GM23248 (cell line): ENCODE measurements around the gene SMG1. TPM values are rescaled to one million over a fixed set of nuclear protein-coding genes. Genes with fewer than 3 reads are reported as not detected.

Experiments used
- DNase-seq: peaks from one replicate; pipeline ENCODE4 v3.0.0-alpha.2; 2015
- H2AFZ ChIP-seq: fragments of 200-600 bp; sonication (generic); 2 replicates; pipeline ENCODE4 v1.6.1; 2016; ENCODE audit warnings: antibody characterized with exemption
- H3F3A ChIP-seq: fragments of 200-600 bp; sonication (generic); 2 replicates; pipeline ENCODE4 v1.6.1; 2016; ENCODE audit warnings: mild to moderate bottlenecking, antibody characterized with exemption, mixed run types; ENCODE audit not compliant: insufficient read depth
- H3K27ac ChIP-seq: fragments of 200-600 bp; sonication (generic); 2 replicates; pipeline ENCODE4 v1.5.1; 2016; ENCODE audit warnings: mild to moderate bottlenecking
- H3K27me3 ChIP-seq: fragments of 200-600 bp; sonication (generic); replicated peaks from 2 replicates; pipeline ENCODE4 v1.6.1; 2016; ENCODE audit warnings: mild to moderate bottlenecking; ENCODE audit not compliant: insufficient read depth
- H3K36me3 ChIP-seq: fragments of 200-600 bp; sonication (generic); 2 replicates; pipeline ENCODE4 v1.6.1; 2016; ENCODE audit warnings: low read depth, mild to moderate bottlenecking
- H3K4me1 ChIP-seq: fragments of 200-600 bp; sonication (generic); 2 replicates; pipeline ENCODE4 v1.6.1; 2016; ENCODE audit warnings: mild to moderate bottlenecking; ENCODE audit not compliant: insufficient read depth
- H3K4me2 ChIP-seq: fragments of 200-600 bp; sonication (generic); one replicate; pipeline ENCODE4 v1.6.1; 2016; ENCODE audit warnings: mild to moderate bottlenecking; ENCODE audit not compliant: unreplicated experiment
- H3K4me3 ChIP-seq: fragments of 200-600 bp; sonication (generic); 2 replicates; pipeline ENCODE4 v1.5.1; 2016; ENCODE audit warnings: mild to moderate bottlenecking
- H3K79me2 ChIP-seq: fragments of 200-600 bp; sonication (generic); 2 replicates; pipeline ENCODE4 v1.6.1; 2016; ENCODE audit warnings: mild to moderate bottlenecking; ENCODE audit not compliant: insufficient read depth
- H3K9ac ChIP-seq: fragments of 200-600 bp; sonication (generic); 2 replicates; pipeline ENCODE4 v1.6.1; 2016; ENCODE audit warnings: mild to moderate bottlenecking
- H3K9me2 ChIP-seq: fragments of 200-600 bp; sonication (generic); 2 replicates; pipeline ENCODE4 v1.6.1; 2016; ENCODE audit warnings: mixed run types, mild to moderate bottlenecking, moderate library complexity; ENCODE audit not compliant: insufficient read depth
- H3K9me3 ChIP-seq: fragments of 200-600 bp; sonication (generic); one replicate; pipeline ENCODE4 v1.6.1; 2017; ENCODE audit warnings: low read depth
- H4K20me1 ChIP-seq: fragments of 200-600 bp; sonication (generic); 2 replicates; pipeline ENCODE4 v1.6.0; 2016; ENCODE audit not compliant: insufficient read depth
- EZH2 ChIP-seq: fragments of 200-600 bp; sonication (generic); IDR thresholded peaks from 2 replicates; pipeline ENCODE4 v1.6.1; 2018; ENCODE audit warnings: antibody characterized with exemption, mild to moderate bottlenecking; ENCODE audit not compliant: insufficient read depth, poor library complexity, severe bottlenecking
- EZH2phosphoT487 ChIP-seq: fragments of 200-600 bp; sonication (generic); IDR thresholded peaks from 2 replicates; pipeline ENCODE4 v1.6.1; 2018; ENCODE audit warnings: antibody characterized with exemption, moderate library complexity, mild to moderate bottlenecking, low read depth; ENCODE audit not compliant: insufficient read depth
- WGBS, 2 experiments: methylation state at CpG; one replicate each; pipeline ENCODE4 v1.1.6; 2015 to 2017; ENCODE audit warnings: low lambda C conversion rate in 2 of 2, low coverage in 1 of 2; ENCODE audit errors: missing lambda C conversion rate in 2 of 2; 5-methylcytosine and 5-hydroxymethylcytosine counted together
- in situ Hi-C: fragments of 300-500 bp; cut with MboI; formaldehyde crosslinking; loops from 2 replicates; pipeline ENCODE4 v1.15.0; 2020
- polyA plus RNA-seq: library from polyadenylated mRNA; unstranded; fragments of >200 nt; fragmentation: Nextera tagmentation; extraction: Ambion mirVana; gene quantifications from 2 replicates; pipeline ENCODE4 v1.2.1, GENCODE V29; 2016
- total RNA-seq: library from RNA; depleted of rRNA; stranded (reverse); fragments of >200 nt; shearing (Covaris generic); gene quantifications from 2 replicates; pipeline ENCODE4 v1.2.3, GENCODE V29; 2014

The SMG1 gene
- total and polyA plus RNA-seq, 2 experiments from 2014 or later = 9.3 to 37.1 TPM

GRCh38 chr16:18943414-18943813 lies 17.2 kb upstream of the SMG1 start:
- Histone ChIP-seq H3K4me2 (no peak overlapping the region), H3F3A (no peaks in the 10 kb centered on the region), H4K20me1 (no peaks in the 10 kb centered on the region), H3K9ac (no peak overlapping the region), H3K36me3 (no peaks in the 10 kb centered on the region), H3K79me2 (no peaks in the 10 kb centered on the region), H2AFZ (no peak overlapping the region), H3K4me3 (no peak overlapping the region), H3K27ac (no peak overlapping the region), H3K27me3 (no peaks in the 10 kb centered on the region), H3K4me1 (no peaks in the 10 kb centered on the region), H3K9me2 (no peaks in the 10 kb centered on the region), H3K9me3 (no peaks in the 10 kb centered on the region)
- in situ Hi-C loops = no loop called here
- TF ChIP-seq EZH2 (no peak), EZH2phosphoT487 (no peak)
- no peak for DNase-seq
- 80 to 86% methylated on average over 7 of the region's 7 CpGs for WGBS, 2 experiments

GRCh38 chr16:18942061-18942460 lies 15.9 kb upstream of the SMG1 start:
- Histone ChIP-seq H3K4me2 (no peak overlapping the region), H3K9ac (no peak overlapping the region), H2AFZ (no peak overlapping the region), H3K36me3 (no peaks in the 10 kb centered on the region), H4K20me1 (no peaks in the 10 kb centered on the region), H3F3A (no peaks in the 10 kb centered on the region), H3K4me1 (no peaks in the 10 kb centered on the region), H3K9me3 (no peaks in the 10 kb centered on the region), H3K27ac (no peak overlapping the region), H3K79me2 (no peaks in the 10 kb centered on the region), H3K27me3 (no peaks in the 10 kb centered on the region), H3K4me3 (no peak overlapping the region), H3K9me2 (no peaks in the 10 kb centered on the region)
- in situ Hi-C loops = no loop called here
- TF ChIP-seq EZH2 = no peak
- TF ChIP-seq EZH2phosphoT487 = no peak
- 0 to 4% methylated on average over 1 of the region's 1 CpG for WGBS, 2 experiments
- no peak for DNase-seq

GRCh38 chr16:18941471-18941870 lies 15.3 kb upstream of the SMG1 start:
- H4K20me1 ChIP-seq = no peaks in the 10 kb centered on the region
- no peaks in the 10 kb centered on the region for H3K9me2 ChIP-seq
- TF ChIP-seq EZH2phosphoT487 = no peak
- no peak for TF ChIP-seq EZH2
- H3K36me3 ChIP-seq = no peaks in the 10 kb centered on the region
- no peak for DNase-seq
- H3K9ac ChIP-seq = no peak overlapping the region
- H3K4me3 ChIP-seq = no peak overlapping the region
- no peak overlapping the region for H3K27ac ChIP-seq
- H2AFZ ChIP-seq = no peak overlapping the region
- H3K4me2 ChIP-seq = no peak overlapping the region
- no peaks in the 10 kb centered on the region for H3K9me3 ChIP-seq
- in situ Hi-C loops = no loop called here
- H3K79me2 ChIP-seq = no peaks in the 10 kb centered on the region
- H3K4me1 ChIP-seq = no peaks in the 10 kb centered on the region
- no peaks in the 10 kb centered on the region for H3K27me3 ChIP-seq
- H3F3A ChIP-seq = no peaks in the 10 kb centered on the region

- Histone ChIP-seq H3K4me3 (no peak overlapping the region), H3K9me2 (no peaks in the 10 kb centered on the region), H3K27me3 (no peaks in the 10 kb centered on the region), H3K27ac (no peak overlapping the region), H2AFZ (no peak overlapping the region), H3K9ac (no peak overlapping the region), H3F3A (no peaks in the 10 kb centered on the region), H3K4me2 (no peak overlapping the region), H3K36me3 (no peaks in the 10 kb centered on the region), H4K20me1 (no peaks in the 10 kb centered on the region), H3K9me3 (no peaks in the 10 kb centered on the region), H3K4me1 (no peaks in the 10 kb centered on the region), H3K79me2 (no peaks in the 10 kb centered on the region)
- no peak for DNase-seq
- 89% methylated on average over 9 of the region's 9 CpGs for WGBS, 2 experiments
- in situ Hi-C loops = no loop called here
- TF ChIP-seq EZH2phosphoT487 = no peak
Observed at GRCh38 chr16:18938986-18939385, 12.8 kb upstream of the SMG1 start.

- Histone ChIP-seq H3K9me3 (no peaks in the 10 kb centered on the region), H3K9ac (no peak overlapping the region), H3K27me3 (no peaks in the 10 kb centered on the region), H3K36me3 (no peaks in the 10 kb centered on the region), H2AFZ (no peak overlapping the region), H4K20me1 (no peaks in the 10 kb centered on the region), H3K4me3 (no peak overlapping the region), H3K9me2 (no peaks in the 10 kb centered on the region), H3F3A (peaks cover 14% of the 10 kb centered on the region), H3K79me2 (no peaks in the 10 kb centered on the region), H3K27ac (no peak overlapping the region), H3K4me2 (no peak overlapping the region), H3K4me1 (peaks cover 10% of the 10 kb centered on the region)
- DNase-seq = no peak
- TF ChIP-seq EZH2 = no peak
- TF ChIP-seq EZH2phosphoT487 = no peak
- in situ Hi-C loops = no loop called here
Observed at GRCh38 chr16:18937390-18937789, 11.2 kb upstream of the SMG1 start.
